Mononuclear cell (primary cell): ENCODE results near the gene CIBAR2. TPM values are rescaled to one million over a fixed set of nuclear protein-coding genes. Genes with fewer than 3 reads are reported as not detected.

Experiments used
- H3K27me3 ChIP-seq: 2 replicates; pipeline ENCODE4 v1.6.0; 2011; ENCODE audit warnings: low read length, control low read depth; ENCODE audit not compliant: insufficient read depth
- H3K4me1 ChIP-seq: 2 replicates; pipeline ENCODE4 v1.5.1; 2011; ENCODE audit warnings: mild to moderate bottlenecking, low read length, control low read depth; ENCODE audit not compliant: insufficient read depth
- H3K4me3 ChIP-seq: 2 replicates; pipeline ENCODE4 v1.5.1; 2011; ENCODE audit warnings: mild to moderate bottlenecking, low read length, moderate library complexity
- H3K9me3 ChIP-seq: 2 replicates; pipeline ENCODE4 v1.5.1; 2011; ENCODE audit warnings: low read depth, mild to moderate bottlenecking, control low read depth, low read length
- total RNA-seq: library from RNA; depleted of rRNA; stranded (reverse); fragments of >200 nt; gene quantifications from one replicate; pipeline ENCODE4 v1.2.3, GENCODE V29; 2012

Gene CIBAR2
- total RNA-seq, 1 donor: not detected

DNA sequence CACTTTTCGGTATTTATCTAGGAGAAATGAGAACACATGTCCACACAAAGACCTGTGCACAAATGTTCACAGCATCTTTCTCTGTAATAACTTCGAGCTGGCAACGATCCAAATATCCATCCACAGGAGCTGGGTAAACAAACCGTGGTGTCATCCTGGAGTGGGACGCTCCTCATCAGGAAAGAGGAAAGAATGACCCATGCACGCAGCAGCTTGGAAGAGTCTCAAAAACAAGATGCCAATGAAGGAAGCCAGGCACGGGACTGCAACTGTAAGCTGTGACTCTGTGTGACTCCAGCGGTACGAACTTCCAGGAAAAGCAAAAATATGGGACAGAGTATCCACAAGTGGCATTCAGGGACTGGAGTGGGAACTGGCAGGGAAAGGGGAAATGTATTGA is 36.7 kb upstream of the CIBAR2 start:
- H3K27me3 ChIP-seq: no peaks in the 10 kb centered on the region
- no peaks in the 10 kb centered on the region for H3K9me3 ChIP-seq
- H3K4me3 ChIP-seq: no peak overlapping the region
- H3K4me1 ChIP-seq: no peaks in the 10 kb centered on the region

DNA sequence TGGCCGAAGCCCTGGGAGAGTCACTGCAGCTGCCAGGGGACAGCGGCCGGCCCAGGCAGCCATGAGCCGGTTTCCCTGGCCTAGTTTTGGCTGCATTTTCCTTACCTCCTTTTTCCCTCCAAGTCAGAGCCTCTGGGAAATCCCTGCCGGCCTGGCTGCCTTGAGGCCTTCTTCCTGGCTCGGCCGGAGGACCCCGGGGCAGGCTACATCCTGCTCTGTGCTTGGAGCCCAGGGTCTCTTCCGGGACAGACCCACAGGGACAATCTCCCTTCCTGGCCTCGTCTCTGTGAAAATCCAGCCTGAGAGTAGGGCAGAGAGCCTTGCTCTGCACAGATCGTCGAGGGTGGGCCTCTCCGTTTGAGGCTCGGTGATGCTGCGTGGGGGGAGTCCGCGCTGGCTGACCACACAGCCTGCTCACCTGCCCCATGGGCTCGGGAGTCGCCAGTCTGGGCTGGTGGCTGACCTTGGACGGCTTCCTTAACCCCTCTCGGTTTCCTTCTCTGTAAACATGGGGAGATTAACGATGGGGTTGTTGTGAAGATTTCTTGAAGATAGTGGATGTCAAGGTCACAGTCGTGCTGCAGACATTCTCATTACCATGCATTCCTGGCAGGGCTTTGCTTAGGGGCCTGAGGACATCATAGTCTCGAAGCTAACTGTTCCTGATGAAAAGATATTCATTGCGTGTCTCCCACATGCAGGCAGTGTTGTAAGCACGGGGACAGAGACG is 34.8 kb upstream of the CIBAR2 start:
- H3K4me3 ChIP-seq: no peak overlapping the region
- H3K4me1 ChIP-seq: no peaks in the 10 kb centered on the region
- H3K9me3 ChIP-seq: no peaks in the 10 kb centered on the region
- H3K27me3 ChIP-seq: no peaks in the 10 kb centered on the region

GRCh38 chr16:85146532-85146797 is 34.2 kb upstream of the CIBAR2 start:
- Histone ChIP-seq H3K27me3 (no peaks in the 10 kb centered on the region), H3K4me1 (no peaks in the 10 kb centered on the region), H3K4me3 (no peak overlapping the region), H3K9me3 (no peaks in the 10 kb centered on the region)

DNA sequence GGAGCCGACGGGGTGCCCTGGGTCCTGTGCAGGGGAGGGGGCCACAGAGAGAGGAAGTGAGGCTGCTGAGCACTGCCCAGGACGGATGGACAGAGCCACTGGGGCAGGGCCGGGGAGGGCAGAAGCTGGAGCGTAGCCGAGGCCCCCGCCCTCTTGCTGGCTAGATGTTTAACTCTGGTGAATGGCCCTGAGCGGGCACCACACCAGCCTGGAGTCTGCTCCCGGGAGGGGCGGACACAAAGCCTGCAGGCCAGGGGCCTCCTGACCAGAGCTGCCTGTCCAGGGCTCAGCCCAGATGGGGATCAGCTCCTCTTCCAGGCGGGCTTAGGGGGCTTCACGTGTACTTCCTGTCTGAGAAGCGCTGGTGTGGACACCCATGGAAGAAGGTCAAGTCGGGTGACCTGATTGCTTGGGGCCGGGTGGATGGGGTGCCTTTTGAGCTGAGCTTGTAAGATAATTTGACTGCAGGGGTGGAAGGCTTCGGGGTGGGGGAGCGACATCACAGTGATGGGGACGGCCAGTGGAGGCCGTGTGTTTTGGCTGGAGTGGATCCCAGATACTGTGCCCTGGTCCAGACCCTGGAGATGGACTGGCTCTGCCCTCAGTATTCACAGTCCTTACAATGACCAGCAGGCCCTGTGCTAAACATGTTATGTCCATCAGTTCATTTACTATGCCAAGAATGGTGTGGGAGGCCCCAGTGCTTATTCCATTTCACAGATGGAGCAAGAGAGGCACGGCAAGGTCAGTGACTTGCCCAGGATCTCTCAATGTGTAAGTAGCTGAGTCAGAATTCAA is 33.7 kb upstream of the CIBAR2 start:
- no peaks in the 10 kb centered on the region for H3K27me3 ChIP-seq
- no peak overlapping the region for H3K4me3 ChIP-seq
- H3K4me1 ChIP-seq: no peaks in the 10 kb centered on the region
- H3K9me3 ChIP-seq: no peaks in the 10 kb centered on the region

- no peaks in the 10 kb centered on the region for H3K9me3 ChIP-seq
- H3K4me1 ChIP-seq: no peaks in the 10 kb centered on the region
- H3K4me3 ChIP-seq: no peak overlapping the region
- no peaks in the 10 kb centered on the region for H3K27me3 ChIP-seq
Measured at GRCh38 chr16:85145188-85145587, 32.9 kb upstream of the CIBAR2 start.

- H3K4me1 ChIP-seq: no peaks in the 10 kb centered on the region
- H3K27me3 ChIP-seq: no peaks in the 10 kb centered on the region
- H3K9me3 ChIP-seq: no peaks in the 10 kb centered on the region
- H3K4me3 ChIP-seq: no peak overlapping the region
Measured at GRCh38 chr16:85144026-85144915, 32.0 kb upstream of the CIBAR2 start.

- Histone ChIP-seq H3K4me1 (no peaks in the 10 kb centered on the region), H3K27me3 (no peaks in the 10 kb centered on the region), H3K9me3 (no peaks in the 10 kb centered on the region), H3K4me3 (no peak overlapping the region)
Measured at GRCh38 chr16:85142771-85143211, 30.5 kb upstream of the CIBAR2 start.

GRCh38 chr16:85142129-85142513 is 29.8 kb upstream of the CIBAR2 start:
- no peak overlapping the region for H3K4me3 ChIP-seq
- no peaks in the 10 kb centered on the region for H3K27me3 ChIP-seq
- peaks cover 6% of the 10 kb centered on the region for H3K4me1 ChIP-seq
- no peaks in the 10 kb centered on the region for H3K9me3 ChIP-seq

DNA sequence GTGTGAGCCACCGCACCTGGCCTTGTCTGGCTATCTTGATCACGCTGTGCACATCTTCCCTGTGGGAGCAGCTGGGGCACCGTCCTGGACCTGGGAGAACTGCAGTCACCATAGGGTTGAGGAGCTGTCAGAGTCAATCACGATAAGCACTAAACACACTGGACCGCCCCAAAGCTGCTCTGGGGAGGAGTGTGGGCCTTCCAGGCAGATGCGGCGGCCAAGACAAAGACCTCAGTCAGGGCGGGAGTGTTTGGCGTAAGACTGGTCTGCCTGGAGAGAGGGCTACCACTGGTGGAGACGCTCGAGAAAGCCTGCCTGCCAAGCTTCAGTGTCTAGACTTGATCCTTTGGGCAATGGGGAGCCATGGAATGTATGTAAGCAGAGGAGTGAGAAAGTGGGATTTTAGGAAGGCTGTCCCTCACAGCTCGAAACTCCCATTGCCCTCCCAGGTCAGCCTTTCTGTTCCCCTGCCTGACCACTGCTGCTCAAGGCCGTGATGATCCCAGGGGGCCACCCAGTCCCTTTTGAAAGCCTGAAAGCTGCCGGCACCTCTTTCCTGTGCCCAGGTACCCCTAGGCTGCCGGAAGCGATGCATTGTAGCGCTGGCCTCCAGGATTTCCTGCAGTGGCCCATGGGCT is 29.3 kb upstream of the CIBAR2 start:
- H3K27me3 ChIP-seq: no peaks in the 10 kb centered on the region
- no peak overlapping the region for H3K4me3 ChIP-seq
- H3K9me3 ChIP-seq: no peaks in the 10 kb centered on the region
- H3K4me1 ChIP-seq: peaks cover 11% of the 10 kb centered on the region

- Histone ChIP-seq H3K27me3 (no peaks in the 10 kb centered on the region), H3K4me3 (no peak overlapping the region), H3K4me1 (peaks cover 21% of the 10 kb centered on the region), H3K9me3 (no peaks in the 10 kb centered on the region)
Measured at GRCh38 chr16:85140455-85141012, 28.3 kb upstream of the CIBAR2 start.

DNA sequence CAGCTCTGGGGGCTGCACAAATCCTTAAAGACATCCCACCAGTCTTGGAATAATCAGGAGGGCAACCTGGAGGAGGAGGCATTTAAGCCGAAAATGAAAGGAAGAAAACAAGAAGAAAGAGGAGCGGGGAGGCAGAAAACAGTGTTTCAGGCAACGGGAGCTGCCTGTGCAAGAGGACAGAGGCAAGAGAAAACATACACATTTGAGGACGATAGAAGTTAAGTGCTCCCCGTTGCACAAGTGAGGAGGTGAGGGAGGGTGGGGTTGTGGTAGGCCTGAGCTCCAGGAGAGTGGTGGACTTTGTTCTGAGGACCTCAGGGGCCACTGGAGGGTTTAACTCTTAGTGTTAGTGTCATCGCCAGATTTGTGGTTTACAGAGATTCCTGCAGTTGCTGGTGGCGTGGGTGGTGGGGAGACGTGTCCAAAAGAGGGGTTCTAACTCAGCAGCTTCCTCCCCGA is 27.6 kb upstream of the CIBAR2 start:
- no peak overlapping the region for H3K4me3 ChIP-seq
- no peaks in the 10 kb centered on the region for H3K9me3 ChIP-seq
- peaks cover 27% of the 10 kb centered on the region for H3K4me1 ChIP-seq
- no peaks in the 10 kb centered on the region for H3K27me3 ChIP-seq

DNA sequence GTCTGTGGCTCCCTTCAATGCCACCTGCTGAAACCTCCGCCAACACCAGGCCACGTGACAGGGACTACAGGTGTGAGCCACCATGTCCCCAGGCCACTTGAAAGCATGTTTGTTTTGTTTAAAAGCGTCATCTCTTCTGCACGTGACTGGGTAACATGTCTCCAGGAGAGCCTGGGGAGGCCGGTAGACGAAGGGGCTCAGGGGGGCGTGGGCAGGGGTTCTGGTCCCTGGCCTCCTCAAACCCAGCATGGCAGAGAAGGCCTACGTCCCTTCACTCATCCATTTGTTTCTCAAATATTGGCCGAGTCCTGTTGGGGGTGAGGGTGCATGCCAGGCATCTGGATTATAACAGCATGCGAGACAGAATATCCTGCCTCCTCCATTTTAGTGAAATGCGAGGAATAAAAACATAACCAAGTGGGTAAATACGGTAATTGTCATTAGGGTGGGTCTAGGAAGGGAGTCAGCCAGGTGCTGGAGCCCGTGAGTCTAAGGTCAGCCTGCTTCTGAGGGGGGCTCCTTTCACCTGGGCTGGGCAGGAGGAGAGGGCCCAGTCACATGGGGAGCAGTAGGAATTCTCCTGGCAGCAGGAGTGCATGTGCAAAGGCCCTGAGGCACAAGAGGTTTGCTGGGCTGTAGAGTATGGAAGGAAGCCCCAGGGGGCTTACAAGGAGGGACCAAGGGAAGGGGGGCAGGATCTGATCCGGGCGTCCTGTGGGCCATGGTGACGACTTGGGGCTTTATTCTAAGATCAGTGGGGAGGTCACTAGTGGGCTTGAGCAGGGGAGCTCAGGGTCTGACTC is 26.8 kb upstream of the CIBAR2 start:
- Histone ChIP-seq H3K9me3 (no peaks in the 10 kb centered on the region), H3K4me3 (no peak overlapping the region), H3K4me1 (peaks cover 34% of the 10 kb centered on the region), H3K27me3 (no peaks in the 10 kb centered on the region)

- no peaks in the 10 kb centered on the region for H3K9me3 ChIP-seq
- no peaks in the 10 kb centered on the region for H3K27me3 ChIP-seq
- no peak overlapping the region for H3K4me3 ChIP-seq
- H3K4me1 ChIP-seq: peaks cover 34% of the 10 kb centered on the region
Measured at GRCh38 chr16:85138073-85138824, 26.0 kb upstream of the CIBAR2 start.
